Stimulated activated CD8-positive, alpha-beta memory T cell treated with anti-CD3 and anti-CD28 coated beads, Interleukin-4, amount 100 ng/mL, for 1 hour (primary cell): ENCODE data around the gene HS2ST1.
"Not testable (repeated sequence)": the region's sequence is repeated elsewhere in the genome, so short reads cannot be mapped to it uniquely, and the experiment has no call there.

Experiments
- DNase-seq, 2 donors: peaks; one replicate each; pipeline ENCODE4 v3.0.0-alpha.2; 2020; ENCODE audit warnings: low read depth in 2 of 2, low spot score in 1 of 2

Gene HS2ST1

GRCh38 chr1:87056974-87057373 lies 142.5 kb downstream of the HS2ST1 start:
- DNase-seq, result no peak

- no peak for DNase-seq
Observed at GRCh38 chr1:87058343-87058649, 143.9 kb downstream of the HS2ST1 start.

GRCh38 chr1:87061742-87062156 lies 147.3 kb downstream of the HS2ST1 start:
- DNase-seq, result no peak

DNA sequence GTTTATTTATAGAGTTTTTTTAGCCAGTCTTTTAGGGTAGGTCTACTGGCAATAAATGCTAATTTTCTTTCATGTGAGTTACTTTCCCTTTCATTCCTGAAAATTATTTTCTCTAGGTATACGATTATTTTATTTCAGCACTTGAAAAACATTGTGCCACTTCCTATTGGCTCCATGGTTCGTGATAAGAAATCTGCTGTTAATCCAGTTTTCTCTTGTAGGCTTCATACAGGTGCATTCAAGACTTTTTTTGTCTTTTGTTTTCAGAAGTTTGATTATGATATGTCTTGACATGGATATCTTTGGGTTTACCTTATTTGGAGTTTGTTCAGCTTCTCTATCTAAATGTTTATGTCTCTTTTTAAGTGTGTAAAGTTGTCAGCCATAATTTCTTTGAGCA lies 148.3 kb downstream of the HS2ST1 start:
- no peak for DNase-seq

DNA sequence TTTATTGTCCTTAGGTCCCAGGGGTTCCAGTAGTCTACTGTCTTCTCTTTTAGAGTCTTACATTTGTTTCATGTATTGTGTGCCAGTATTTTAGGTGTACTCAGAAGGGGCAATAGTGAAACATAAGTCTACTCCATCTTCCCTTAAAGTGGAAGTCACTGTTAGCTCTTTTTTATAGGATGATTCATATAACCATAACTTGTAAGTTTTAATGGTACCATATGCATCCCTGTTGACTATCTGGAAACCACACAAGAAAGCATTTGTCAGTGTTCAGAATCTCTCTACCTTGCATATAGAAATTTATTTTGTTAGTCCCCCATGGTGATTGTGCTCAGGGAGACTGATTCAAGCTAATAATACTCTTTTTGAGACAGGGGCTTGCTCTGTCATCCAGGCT lies 149.9 kb downstream of the HS2ST1 start:
- no peak for DNase-seq

DNA sequence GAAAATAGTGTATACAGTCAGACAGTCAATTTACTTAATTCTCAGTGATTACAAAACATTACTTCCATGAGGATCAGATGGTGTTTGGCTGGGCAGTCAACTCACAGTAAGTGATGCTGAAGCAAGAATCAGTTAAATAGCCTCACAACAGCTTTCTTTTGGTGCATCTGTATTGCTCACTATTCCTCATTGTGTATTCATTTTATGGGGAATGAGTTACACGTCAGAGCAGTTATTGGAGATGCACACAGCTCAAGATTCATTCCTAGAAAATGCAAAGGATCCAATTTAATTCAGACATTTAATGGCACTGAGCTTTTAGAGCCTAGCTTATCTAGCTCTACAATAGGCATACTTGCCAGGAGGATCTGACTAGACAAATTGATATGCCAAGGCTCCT lies 150.6 kb downstream of the HS2ST1 start:
- DNase-seq, result no peak

DNA sequence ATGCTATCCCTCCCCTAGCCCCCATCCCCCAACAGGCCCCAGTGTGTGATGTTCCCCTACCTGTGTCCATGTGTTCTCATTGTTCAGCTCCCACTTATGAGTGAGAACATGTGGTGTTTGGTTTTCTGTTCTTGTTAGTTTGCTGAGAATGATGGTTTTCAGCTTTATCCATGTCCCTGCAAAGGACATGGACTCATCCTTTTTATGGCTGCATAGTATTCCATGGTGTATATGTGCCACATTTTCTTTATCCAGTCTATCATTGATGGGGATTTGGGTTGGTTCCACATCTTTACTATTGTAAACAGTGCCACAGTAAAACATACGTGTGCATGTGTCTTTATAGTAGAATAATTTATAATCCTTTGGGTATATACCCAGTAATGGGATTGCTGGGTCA lies 152.3 kb downstream of the HS2ST1 start:
- DNase-seq, result not testable (repeated sequence)

DNA sequence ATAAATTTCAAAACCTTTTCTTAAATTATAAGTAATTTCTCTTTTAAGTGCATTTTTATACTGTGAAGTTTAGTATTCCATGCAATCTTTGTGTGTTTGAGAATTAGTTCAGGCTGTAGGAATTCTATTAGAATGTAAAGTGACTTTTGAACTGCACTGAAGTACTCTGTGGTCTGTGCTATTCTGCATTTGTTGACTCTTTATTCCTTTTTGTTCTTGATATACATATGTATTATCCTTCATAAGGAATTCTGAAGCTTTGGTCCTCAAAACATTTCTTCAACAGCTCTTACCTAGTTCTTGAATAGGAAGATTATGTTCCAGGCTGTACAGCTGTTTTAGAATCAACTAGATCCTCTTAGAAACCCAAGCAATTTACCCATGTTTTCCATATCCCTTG lies 158.0 kb downstream of the HS2ST1 start:
- DNase-seq, result no peak

GRCh38 chr1:87072904-87073303 lies 158.5 kb downstream of the HS2ST1 start:
- DNase-seq, result no peak

GRCh38 chr1:87074001-87074795 lies 159.8 kb downstream of the HS2ST1 start:
- DNase-seq, result no peak

- no peak for DNase-seq
Observed at GRCh38 chr1:87077959-87078639, 163.7 kb downstream of the HS2ST1 start.

DNA sequence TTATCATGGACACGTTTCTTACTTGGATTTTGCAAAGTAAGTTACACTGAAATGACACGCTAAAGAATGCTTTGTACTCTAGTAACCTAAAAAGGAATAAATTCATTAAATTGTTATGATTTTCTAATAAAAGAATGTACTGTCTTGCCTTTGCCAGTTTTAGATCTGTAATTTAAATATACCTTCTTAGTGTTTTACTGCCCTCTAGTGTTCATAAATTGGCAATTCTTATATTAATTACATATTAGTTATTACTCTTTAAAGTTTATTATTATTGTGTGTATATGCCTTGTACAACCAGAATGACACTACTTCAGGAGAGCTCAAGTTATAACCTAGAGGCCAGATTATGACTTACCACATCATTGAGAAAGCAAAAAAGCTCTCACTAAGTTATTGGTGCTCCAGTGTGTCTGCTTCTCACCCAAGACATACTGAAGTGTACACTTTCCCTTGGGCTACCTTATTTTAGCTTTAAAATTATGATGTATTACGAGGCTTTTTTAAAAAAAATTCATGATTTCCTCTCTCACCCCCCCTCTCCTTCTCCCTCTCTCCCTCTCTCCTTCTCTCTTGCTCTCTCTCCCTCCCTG lies 169.9 kb downstream of the HS2ST1 start:
- DNase-seq, result no peak

DNA sequence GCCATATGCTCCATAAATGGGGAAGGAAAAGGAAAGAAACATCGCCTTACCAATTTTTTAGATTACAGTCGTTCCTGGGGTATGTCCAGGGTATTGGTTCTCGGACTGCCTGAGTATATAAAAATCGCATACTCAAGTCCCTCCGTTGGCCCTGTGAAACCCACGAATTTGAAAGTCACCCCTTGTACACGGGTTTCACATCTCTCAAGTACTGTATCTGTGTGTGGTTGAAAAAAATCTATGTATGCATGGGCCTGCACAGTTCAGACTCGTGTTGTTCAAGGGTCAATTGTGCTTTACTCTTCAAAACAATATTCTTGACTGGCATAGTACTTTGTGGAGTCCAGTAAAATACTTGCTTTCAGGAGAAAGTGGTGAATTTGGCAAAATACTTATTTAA lies 171.7 kb downstream of the HS2ST1 start:
- DNase-seq, result no peak

- no peak for DNase-seq
Observed at GRCh38 chr1:87089070-87089736, 174.8 kb downstream of the HS2ST1 start.

DNA sequence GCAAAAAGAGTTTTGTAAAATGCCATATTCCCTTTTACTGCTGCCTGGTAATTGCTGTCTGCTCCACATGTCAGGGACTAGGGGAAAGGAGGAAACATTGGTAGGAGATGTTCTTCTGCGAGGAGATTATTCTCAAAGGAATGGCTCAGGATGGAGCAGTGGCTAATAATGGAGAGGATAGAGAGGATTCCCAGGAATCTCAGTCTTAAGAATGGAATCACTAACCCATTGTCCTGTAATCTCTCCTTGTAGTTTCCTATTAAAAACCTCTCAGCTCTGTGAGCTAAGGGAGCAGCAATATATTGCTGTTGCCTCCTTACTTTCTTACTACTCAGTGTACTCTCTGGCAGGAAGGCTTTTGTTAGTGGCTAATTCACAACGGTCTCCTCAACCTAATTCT lies 175.4 kb downstream of the HS2ST1 start:
- DNase-seq, result no peak

GRCh38 chr1:87091425-87091824 lies 177.0 kb downstream of the HS2ST1 start:
- no peak for DNase-seq

DNA sequence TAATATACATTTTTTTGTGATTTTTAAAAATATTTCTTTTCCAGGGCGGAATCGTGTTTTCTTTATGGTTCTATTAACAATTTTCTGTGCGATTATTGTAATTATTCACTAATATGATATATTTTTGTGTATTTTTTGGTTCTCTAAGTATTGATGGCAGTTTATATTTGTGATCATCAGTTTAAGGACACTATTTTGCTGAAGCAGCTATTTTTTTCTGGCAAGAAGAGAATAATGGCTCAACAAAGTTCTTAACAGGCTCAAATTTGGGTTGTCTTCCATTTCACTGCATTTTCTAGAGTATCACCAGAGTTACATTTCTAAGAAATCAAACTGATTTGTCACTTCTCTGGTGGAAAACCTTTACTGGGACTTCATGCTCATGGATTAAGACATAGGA lies 178.4 kb downstream of the HS2ST1 start:
- DNase-seq, result no peak

DNA sequence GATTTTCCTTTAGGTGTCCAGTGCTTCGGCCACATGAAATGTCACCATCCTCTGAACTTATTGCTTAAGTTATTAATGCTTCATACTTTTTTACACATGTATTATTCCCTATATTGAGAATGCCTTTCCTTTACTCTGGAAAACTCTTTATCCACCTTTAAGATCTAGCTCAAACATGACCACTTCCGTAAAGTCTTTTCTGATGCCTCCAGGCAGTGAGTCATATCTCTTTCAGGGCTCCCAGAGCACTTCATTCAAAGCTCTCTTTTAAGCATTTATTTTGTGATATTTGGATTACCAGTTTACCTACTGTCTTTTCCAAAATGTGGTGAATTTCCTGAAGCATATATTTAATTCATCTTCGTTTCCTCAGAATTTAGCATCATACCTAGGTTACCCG lies 178.9 kb downstream of the HS2ST1 start:
- no peak for DNase-seq

DNA sequence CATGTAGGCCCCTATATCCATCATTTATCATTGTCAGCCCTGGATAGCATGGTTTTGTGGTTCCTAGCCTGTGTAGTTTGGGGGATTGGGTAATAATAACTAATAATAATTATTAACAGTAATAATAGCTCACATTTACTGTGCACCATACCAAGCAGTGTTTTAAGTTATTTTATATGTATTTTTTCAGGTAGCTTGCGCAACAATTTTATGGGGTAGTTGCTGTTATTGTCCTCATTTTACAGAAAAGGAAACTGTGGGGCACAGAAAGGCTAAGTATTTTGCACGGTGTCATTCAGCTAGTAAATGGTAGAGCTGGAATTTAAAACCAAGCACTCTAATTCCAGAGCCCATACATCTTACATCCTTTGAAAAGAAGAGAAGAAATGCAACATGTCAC lies 179.8 kb downstream of the HS2ST1 start:
- no peak for DNase-seq

DNA sequence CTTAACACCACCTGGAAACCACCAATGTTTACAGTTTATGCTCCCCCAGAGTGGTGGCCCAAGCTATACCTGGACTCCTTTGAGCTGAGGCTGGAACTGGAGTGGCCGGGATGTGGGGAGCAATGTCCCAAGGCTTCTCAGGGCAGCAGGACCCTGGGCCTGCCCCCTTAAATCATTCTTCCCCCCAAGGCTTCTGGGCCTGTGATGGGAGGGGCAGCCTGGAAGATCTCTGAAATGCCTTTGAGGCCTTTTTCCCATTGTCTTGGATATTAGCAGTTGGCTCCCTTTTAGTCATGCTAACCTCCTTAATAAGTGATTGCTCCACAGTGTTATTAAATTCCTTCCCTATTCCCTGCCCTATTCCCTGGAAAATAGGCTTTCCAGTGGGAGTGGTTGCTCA lies 185.8 kb downstream of the HS2ST1 start:
- no peak for DNase-seq

DNA sequence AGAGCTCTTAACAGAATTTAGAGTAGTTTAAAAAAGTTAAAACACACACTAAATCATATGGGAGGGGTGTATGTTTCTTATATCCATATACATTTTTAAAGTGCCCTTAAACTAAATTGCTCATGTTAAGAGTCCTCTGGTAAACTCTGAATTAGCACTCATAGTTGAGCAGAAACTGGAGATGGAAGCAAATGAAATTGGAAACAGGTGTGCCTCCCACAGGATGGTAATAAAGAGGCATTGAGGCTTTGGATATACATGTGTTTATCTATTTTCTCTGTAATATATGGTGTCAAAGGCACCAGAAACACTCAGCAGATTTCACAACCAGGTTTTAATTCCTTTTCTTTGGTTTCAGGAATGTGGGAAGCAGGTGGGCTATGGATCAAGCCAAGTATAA lies 188.6 kb downstream of the HS2ST1 start:
- no peak for DNase-seq

- no peak for DNase-seq
Observed at GRCh38 chr1:87104140-87104539, 189.7 kb downstream of the HS2ST1 start.
